HG03520 (cell line): ENCODE data around the gene SLC9C1.

Experiments
- ATAC-seq: cut with Tn5 transposase; IDR thresholded peaks from one replicate; pipeline ENCODE4 v1.9.1; 2021; ENCODE audit warnings: mild to moderate bottlenecking, moderate library complexity; ENCODE audit not compliant: unreplicated experiment

Gene SLC9C1

GRCh38 chr3:112293368-112294321 is at the start of gene SLC9C1:
Gene SLC9C1 (minus strand): TSS chr3:112294216. CDS start chr3:112286791, 7,425 bp downstream.
- no peak for ATAC-seq

GRCh38 chr3:112341386-112341785 is 47.4 kb upstream of the SLC9C1 start:
- ATAC-seq: no peak

GRCh38 chr3:112339609-112340008 is 45.6 kb upstream of the SLC9C1 start:
- no peak for ATAC-seq

GRCh38 chr3:112339134-112339533 is 45.1 kb upstream of the SLC9C1 start:
- no peak for ATAC-seq

- ATAC-seq: no peak
These were observed 44.7 kb upstream of the SLC9C1 start for GRCh38 chr3:112338727-112339056.

- ATAC-seq: no peak
These were observed 44.2 kb upstream of the SLC9C1 start for GRCh38 chr3:112338021-112338726.

GRCh38 chr3:112335434-112335781 is 41.4 kb upstream of the SLC9C1 start:
- no peak for ATAC-seq

- no peak for ATAC-seq
These were observed 40.8 kb upstream of the SLC9C1 start for GRCh38 chr3:112334691-112335433.

GRCh38 chr3:112333381-112334317 is 39.6 kb upstream of the SLC9C1 start:
- peak; percentile 24 for ATAC-seq

GRCh38 chr3:112333002-112333380 is 39.0 kb upstream of the SLC9C1 start, which contains the start of gene CD200:
Gene CD200 (plus strand): TSS chr3:112333156. CDS start chr3:112333213, 57 bp downstream.
- peak; percentile 59 for ATAC-seq

- ATAC-seq: no peak
These were observed 37.8 kb upstream of the SLC9C1 start for GRCh38 chr3:112331851-112332250.

- ATAC-seq: peak; percentile 91
These were observed 33.4 kb upstream of the SLC9C1 start for GRCh38 chr3:112327371-112327951.

GRCh38 chr3:112321867-112322652 is 28.0 kb upstream of the SLC9C1 start:
- no peak for ATAC-seq

GRCh38 chr3:112320691-112321090 is 26.7 kb upstream of the SLC9C1 start:
- no peak for ATAC-seq

- no peak for ATAC-seq
These were observed 25.7 kb upstream of the SLC9C1 start for GRCh38 chr3:112319516-112320276.

GRCh38 chr3:112315791-112316190 is 21.8 kb upstream of the SLC9C1 start:
- no peak for ATAC-seq

- ATAC-seq: no peak
These were observed 20.6 kb upstream of the SLC9C1 start for GRCh38 chr3:112314649-112315048.

GRCh38 chr3:112308151-112308911 is 14.3 kb upstream of the SLC9C1 start:
- no peak for ATAC-seq
